GM12891 (cell line): ENCODE data around the gene ARMCX4.
"Not testable (repeated sequence)": the region's sequence is repeated elsewhere in the genome, so short reads cannot be mapped to it uniquely, and the experiment has no call there.

Experiments
- DNase-seq: peaks from one replicate; pipeline ENCODE4 v3.0.0; 2011; ENCODE audit warnings: low spot score; ENCODE audit not compliant: insufficient read length
- FAIRE-seq: peaks from 2 replicates; lab custom pipeline; 2011; peaks lifted over from hg19 to GRCh38; lab: Jason Lieb, UNC
- PAX5 ChIP-seq: IDR thresholded peaks from 2 replicates; pipeline ENCODE4 v1.6.1; 2011; ENCODE audit warnings: low read length, moderate library complexity, mild to moderate bottlenecking; ENCODE audit not compliant: insufficient read depth, severe bottlenecking
- POLR2A ChIP-seq: IDR thresholded peaks from 2 replicates; pipeline ENCODE4 v1.6.1; 2011; ENCODE audit warnings: low read depth, low read length, control low read depth
- POLR2AphosphoS5 ChIP-seq: IDR thresholded peaks from 2 replicates; pipeline ENCODE4 v1.6.1; 2011; ENCODE audit warnings: low read depth, low read length, control low read depth
- POU2F2 ChIP-seq: IDR thresholded peaks from 2 replicates; pipeline ENCODE4 v1.6.1; 2011; ENCODE audit warnings: low read depth, mild to moderate bottlenecking, control low read depth, low read length, moderate library complexity
- SPI1 ChIP-seq: IDR thresholded peaks from 2 replicates; pipeline ENCODE4 v1.6.1; 2011; ENCODE audit warnings: low read depth, low read length, control low read depth
- TAF1 ChIP-seq: IDR thresholded peaks from 2 replicates; pipeline ENCODE4 v1.6.1; 2011; ENCODE audit warnings: low read depth, low read length, control low read depth

Gene ARMCX4

DNA sequence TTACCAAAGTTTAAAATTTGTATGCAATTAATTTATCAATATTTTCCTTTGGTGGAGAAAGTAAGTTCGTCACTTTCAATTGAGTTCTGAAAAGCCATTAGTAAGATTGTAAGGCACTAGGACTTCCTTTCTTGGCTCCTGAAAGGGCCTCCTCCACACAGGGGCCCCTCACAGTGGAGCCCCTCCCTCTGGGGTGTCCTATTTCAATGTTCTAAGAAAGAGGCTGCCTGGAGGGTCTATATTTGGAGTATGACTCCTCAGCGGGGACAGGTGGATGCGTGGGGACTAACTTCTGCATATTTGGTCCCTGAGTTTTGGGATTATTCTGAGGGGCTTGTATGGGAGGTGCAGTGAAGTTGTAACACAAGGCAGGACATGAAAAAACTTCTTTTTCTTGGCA, 1.6 kb upstream of the ARMCX4 start:
- DNase-seq (no peak), FAIRE-seq (no peak)
- TF ChIP-seq TAF1: no peak
- TF ChIP-seq PAX5: no peak
- no peak for TF ChIP-seq POU2F2
- no peak for TF ChIP-seq POLR2A
- TF ChIP-seq SPI1: no peak

DNA sequence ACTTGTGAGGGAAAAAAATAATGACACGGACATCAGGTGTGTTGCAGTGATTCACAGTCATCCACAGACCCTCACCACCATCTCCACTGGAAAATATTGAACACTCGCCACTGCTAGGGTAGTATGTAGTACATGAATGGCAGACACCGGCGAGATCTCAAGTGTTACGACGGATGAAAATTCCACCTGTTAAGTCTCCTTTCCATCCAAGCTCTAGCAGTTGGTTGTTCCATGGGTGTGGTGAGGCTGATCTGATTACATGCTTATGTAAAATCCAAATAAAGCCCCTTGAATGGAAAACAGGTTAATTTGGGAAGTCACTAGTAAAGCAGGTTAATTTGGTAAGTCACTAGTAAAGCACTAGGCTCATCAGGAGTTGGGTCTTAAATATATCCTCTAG, 1.1 kb upstream of the ARMCX4 start:
- peak; percentile 74 for FAIRE-seq
- TF ChIP-seq POLR2AphosphoS5 (no peak), TAF1 (no peak), POU2F2 (no peak), POLR2A (no peak), SPI1 (no peak), PAX5 (no peak)
- DNase-seq: no peak

DNA sequence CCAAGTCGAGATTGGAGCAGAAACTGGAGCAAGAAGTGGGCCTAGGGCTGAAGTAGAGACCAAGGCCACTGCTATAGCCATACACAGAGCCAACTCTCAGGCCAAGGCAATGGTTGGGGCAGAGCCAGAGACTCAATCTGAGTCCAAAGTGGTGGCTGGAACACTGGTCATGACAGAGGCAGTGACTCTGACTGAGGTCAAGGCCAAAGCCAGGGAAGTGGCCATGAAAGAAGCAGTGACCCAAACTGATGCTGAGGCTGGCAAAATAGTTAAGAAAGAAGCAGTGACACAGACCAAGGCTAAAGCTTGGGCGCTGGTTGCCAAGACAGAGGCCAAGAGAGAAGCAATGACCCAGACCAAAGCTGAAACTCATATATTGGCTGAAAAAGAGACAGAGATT, 3.5 kb downstream of the ARMCX4 start:
- no peak for DNase-seq
- no peak for TF ChIP-seq POU2F2
- TF ChIP-seq SPI1: no peak
- no peak for TF ChIP-seq PAX5
- TF ChIP-seq TAF1: no peak
- no peak for TF ChIP-seq POLR2AphosphoS5
- no peak for TF ChIP-seq POLR2A
- no peak for FAIRE-seq

DNA sequence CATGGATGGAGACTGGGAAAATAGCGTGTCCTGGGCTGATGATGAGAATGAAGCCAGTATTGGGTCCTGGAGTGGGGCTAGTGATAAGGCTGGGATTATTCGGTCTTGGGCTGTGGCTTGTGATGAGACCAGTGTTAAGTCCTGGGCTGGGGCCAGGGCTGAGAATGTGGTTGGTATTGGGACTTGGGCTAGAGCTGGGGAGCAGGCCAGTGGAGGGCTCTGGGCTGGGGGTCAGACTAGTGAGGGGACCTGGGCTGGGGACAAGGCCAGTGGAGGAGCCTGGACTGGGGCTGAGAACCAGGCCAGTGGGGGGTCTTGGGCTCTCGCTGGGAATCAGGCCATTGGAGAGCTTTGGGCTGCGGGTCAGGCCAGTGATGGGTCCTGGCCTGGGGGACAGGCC, 6.7 kb downstream of the ARMCX4 start:
- no peak for TF ChIP-seq POU2F2
- no peak for TF ChIP-seq POLR2A
- TF ChIP-seq SPI1: no peak
- TF ChIP-seq PAX5: no peak
- no peak for TF ChIP-seq TAF1
- FAIRE-seq (no peak), DNase-seq (no peak)

DNA sequence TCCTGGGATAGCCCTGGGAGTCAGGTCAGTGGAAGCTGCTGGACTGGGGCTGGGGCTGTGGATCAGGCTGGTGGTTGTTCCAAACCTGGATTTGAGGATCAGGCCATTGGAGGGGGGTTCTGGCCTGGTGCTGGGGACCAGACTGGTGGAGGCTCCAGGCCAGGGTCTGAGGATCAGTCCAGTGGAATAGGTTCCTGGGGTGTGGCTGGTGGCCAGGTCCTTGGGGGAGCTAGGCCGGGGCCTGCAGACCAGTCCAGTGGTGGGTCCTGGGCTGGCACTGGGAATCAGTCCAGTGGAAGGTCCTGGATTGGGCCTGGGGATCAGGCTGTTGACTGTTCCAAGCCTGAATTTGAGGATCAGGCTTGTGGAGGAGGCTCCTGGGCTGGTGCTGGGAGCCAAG, 8.0 kb downstream of the ARMCX4 start:
- TF ChIP-seq POU2F2 (no peak), POLR2AphosphoS5 (no peak), PAX5 (no peak), SPI1 (no peak), POLR2A (no peak), TAF1 (no peak)
- no peak for FAIRE-seq

DNA sequence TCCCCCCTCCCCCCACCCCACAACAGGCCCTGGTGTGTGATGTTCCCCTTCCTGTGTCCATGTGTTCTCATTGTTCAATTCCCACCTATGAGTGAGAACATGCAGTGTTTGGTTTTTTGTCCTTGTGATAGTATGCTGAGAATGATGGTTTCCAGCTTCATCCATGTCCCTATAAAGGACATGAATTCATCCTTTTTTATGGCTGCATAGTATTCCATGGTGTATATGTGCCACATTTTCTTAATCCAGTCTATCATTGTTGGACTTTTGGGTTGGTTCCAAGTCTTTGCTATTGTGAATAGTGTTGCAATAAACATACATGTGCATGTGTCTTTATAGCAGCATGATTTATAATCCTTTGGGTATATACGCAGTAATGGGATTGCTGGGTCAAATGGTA, 17.7 kb downstream of the ARMCX4 start:
- DNase-seq, FAIRE-seq: not testable (repeated sequence)

More for the DNA sequence above, 8.0 kb downstream of the ARMCX4 start:
- DNase-seq: no peak

DNA sequence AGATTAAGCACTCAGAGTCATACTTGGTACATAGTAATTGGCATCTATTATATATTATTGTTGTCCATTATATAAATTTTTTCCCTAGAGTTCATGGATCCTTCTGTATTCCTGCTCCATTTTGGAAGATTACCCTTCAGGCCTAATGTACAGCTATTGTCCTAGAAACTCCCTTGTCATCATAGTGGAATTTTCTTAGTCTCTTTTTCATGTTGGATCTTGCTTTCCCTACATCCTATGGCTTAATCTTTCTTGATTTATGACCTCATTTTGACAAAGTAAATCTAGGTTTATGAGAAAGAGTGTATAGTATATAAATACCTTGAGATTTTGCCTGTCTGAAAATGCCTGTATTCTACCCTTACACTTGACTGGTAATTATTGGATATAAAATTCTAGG, 22.1 kb downstream of the ARMCX4 start:
- no peak for DNase-seq
- FAIRE-seq: no peak
- TF ChIP-seq PAX5 (no peak), TAF1 (no peak), SPI1 (no peak), POU2F2 (no peak), POLR2A (no peak), POLR2AphosphoS5 (no peak)

DNA sequence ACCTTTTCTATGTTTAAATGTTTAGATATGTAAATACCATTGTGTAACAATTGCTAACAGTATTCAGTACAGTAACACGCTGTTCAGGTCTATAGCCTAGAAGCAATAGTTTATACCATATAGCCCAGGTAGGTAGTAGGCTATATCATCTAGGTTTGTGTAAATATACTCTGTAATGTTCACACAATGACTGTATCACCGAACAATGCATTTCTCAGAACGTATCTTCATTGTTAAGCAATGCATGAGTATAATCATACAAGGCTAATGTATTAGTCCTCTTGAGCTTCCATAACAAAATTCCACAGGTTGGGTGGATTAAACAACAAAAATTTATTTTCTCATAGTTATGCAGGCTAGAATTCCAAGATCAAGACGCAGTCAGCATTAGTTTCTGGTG, 22.7 kb downstream of the ARMCX4 start:
- no peak for TF ChIP-seq TAF1
- no peak for TF ChIP-seq SPI1
- TF ChIP-seq POU2F2: no peak
- no peak for TF ChIP-seq POLR2AphosphoS5
- TF ChIP-seq POLR2A: no peak
- no peak for TF ChIP-seq PAX5

DNA sequence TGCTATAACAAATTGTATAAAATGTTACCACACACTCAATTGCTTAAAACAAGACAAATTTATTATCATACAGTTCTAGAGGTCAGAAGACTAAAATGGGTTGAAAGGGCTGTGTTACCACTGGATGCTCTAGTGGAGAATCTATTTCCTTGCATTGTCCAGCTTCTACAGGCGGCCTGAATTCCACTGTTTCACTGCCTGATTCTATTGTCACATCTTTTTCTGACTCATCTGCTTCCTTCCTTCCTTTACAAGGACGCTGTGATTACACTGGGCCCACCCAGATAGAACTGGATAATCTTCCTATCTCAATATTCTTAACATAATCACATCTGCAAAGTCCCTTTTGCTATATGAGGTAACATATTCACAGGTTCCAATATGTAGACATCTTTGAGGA, 45.7 kb downstream of the ARMCX4 start:
- TF ChIP-seq PAX5: no peak
- TF ChIP-seq TAF1: no peak
- TF ChIP-seq POLR2AphosphoS5: no peak
- no peak for TF ChIP-seq POLR2A
- TF ChIP-seq SPI1: no peak
- no peak for TF ChIP-seq POU2F2

More for the DNA sequence above, 22.7 kb downstream of the ARMCX4 start:
- FAIRE-seq (no peak), DNase-seq (no peak)

More for the DNA sequence above, 45.7 kb downstream of the ARMCX4 start:
- DNase-seq (no peak), FAIRE-seq (no peak)
